Measurements from ENCODE around the gene RPS21.

DNA sequence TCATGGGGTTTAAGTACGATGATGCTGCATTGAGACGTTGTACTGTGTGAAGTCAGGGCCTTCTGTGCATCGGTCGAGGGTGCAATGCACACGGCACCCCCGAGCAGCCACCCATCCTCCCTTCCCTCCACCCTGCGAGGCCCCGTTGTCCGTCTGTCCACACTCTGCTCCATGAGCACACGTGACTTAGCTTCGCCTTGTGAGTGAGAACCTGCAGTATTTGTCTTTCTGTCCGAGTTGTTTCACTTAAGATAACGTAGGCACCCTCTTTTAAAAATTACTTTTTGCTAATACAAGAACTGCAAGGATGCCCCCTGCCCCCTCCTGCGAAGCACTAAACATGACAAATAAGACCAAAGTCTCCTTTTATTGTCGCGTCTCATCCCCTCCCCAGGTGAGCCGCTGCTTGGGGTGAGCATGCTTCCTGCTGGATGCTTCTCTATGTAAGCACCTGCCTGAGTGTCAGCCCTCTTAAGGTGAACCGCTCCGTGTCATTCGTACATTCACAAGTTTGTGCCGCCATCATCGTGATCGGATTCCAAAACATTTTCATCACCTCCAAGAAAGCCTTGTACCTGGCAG is 44.1 kb downstream of the RPS21 start:
- TF ChIP-seq POLR2A (IDR thresholded peaks at IDR 0.05): no peak
- TF ChIP-seq, protein P1, sequence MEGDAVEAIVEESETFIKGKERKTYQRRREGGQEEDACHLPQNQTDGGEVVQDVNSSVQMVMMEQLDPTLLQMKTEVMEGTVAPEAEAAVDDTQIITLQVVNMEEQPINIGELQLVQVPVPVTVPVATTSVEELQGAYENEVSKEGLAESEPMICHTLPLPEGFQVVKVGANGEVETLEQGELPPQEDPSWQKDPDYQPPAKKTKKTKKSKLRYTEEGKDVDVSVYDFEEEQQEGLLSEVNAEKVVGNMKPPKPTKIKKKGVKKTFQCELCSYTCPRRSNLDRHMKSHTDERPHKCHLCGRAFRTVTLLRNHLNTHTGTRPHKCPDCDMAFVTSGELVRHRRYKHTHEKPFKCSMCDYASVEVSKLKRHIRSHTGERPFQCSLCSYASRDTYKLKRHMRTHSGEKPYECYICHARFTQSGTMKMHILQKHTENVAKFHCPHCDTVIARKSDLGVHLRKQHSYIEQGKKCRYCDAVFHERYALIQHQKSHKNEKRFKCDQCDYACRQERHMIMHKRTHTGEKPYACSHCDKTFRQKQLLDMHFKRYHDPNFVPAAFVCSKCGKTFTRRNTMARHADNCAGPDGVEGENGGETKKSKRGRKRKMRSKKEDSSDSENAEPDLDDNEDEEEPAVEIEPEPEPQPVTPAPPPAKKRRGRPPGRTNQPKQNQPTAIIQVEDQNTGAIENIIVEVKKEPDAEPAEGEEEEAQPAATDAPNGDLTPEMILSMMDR (IDR thresholded peaks at IDR 0.05): no peak
